Subcutaneous abdominal adipose tissue (tissue), 5 donors: Measurements from ENCODE around the gene ADM2.
A peak's percentile ranks its signal among the peaks of the same experiment; 100 is the strongest.
"Not testable (repeated sequence)": the region's sequence is repeated elsewhere in the genome, so short reads cannot be mapped to it uniquely, and the experiment has no call there.

Experiments used
- H3K27ac ChIP-seq: one replicate; pipeline ENCODE4 v1.7.0; 2013; ENCODE audit warnings: low read depth, mild to moderate bottlenecking, inconsistent platforms, low read length, moderate library complexity
- H3K27me3 ChIP-seq, 5 donors: one replicate each; pipeline ENCODE4 v1.7.0; 2013; ENCODE audit warnings: low read length in 5 of 5, inconsistent platforms in 1 of 5; ENCODE audit not compliant: control insufficient read depth in 5 of 5, insufficient read depth in 4 of 5
- H3K36me3 ChIP-seq, 5 donors: one replicate each; pipeline ENCODE4 v1.7.0; 2013; ENCODE audit warnings: low read length in 5 of 5; ENCODE audit not compliant: control insufficient read depth in 5 of 5, insufficient read depth in 5 of 5
- H3K4me1 ChIP-seq, 5 donors: one replicate each; pipeline ENCODE4 v1.7.0; 2013; ENCODE audit warnings: low read length in 5 of 5, mild to moderate bottlenecking in 3 of 5, moderate library complexity in 1 of 5; ENCODE audit not compliant: control insufficient read depth in 5 of 5, insufficient read depth in 5 of 5
- H3K4me3 ChIP-seq, 5 donors: one replicate each; pipeline ENCODE4 v1.7.0; 2013; ENCODE audit warnings: low read length in 5 of 5, low read depth in 1 of 5
- H3K9ac ChIP-seq, 5 donors: one replicate each; pipeline ENCODE4 v1.7.0; 2013; ENCODE audit warnings: low read length in 5 of 5, mild to moderate bottlenecking in 4 of 5, moderate library complexity in 3 of 5
- H3K9me3 ChIP-seq, 5 donors: one replicate each; pipeline ENCODE4 v1.7.0; 2013; ENCODE audit warnings: low read length in 5 of 5; ENCODE audit not compliant: control insufficient read depth in 5 of 5
- donor health status: healthy.
- donor health status: healthy.
- donor health status: healthy.
- donor health status: healthy.
- donor health status: healthy.

The ADM2 gene, protein sequence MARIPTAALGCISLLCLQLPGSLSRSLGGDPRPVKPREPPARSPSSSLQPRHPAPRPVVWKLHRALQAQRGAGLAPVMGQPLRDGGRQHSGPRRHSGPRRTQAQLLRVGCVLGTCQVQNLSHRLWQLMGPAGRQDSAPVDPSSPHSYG

DNA sequence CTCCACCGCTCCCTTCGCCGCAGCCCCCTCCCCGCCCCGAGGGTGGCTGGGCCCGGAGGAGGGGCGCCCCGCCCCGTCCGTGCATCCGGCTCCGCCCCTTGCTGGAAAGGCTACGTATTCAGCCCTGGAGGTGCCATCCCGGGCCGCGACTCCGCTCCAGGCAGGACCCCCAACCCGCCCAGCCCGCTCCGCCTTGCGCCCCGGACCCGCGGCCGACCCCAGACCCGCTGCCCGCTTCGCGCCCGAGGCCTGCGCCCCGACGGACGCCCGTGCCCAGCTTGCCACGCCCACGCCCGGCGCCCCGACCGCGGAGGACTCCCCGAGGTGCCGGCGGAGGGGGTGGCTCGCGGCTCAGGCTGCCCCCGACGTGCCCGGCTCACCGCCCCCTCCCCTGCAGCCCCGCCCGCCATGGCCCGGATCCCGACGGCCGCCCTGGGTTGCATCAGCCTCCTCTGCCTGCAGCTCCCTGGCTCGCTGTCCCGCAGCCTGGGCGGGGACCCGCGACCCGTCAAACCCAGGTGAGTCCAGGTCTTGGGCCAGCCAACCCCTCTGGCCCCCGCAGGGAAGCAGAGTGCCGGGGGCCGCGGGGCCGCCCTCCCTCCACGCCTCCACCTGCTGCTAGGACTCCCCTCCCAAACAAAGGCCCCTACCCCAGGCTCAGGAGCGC lies at the start of gene ADM2:
Gene ADM2, plus strand, starts transcription at position 104 of the 667 bp plus-strand sequence. Its CDS starts 305 bp downstream, at position 409.
- H3K4me3 ChIP-seq = peak within 1 kb of the TSS in 3 of 5 donors; percentile 40 to 58 (median 42)
- H3K36me3 ChIP-seq = no peaks in the 10 kb centered on the region
- H3K27ac ChIP-seq = no peak within 1 kb of the TSS
- H3K9ac ChIP-seq = no peak within 1 kb of the TSS
- H3K9me3 ChIP-seq = no peaks in the 10 kb centered on the region
- peaks cover 0 to 14% (median 8%) of the 10 kb centered on the region in 5 donors for H3K4me1 ChIP-seq
- peaks cover 28 to 56% (median 35%) of the 10 kb centered on the region in 5 donors for H3K27me3 ChIP-seq

DNA sequence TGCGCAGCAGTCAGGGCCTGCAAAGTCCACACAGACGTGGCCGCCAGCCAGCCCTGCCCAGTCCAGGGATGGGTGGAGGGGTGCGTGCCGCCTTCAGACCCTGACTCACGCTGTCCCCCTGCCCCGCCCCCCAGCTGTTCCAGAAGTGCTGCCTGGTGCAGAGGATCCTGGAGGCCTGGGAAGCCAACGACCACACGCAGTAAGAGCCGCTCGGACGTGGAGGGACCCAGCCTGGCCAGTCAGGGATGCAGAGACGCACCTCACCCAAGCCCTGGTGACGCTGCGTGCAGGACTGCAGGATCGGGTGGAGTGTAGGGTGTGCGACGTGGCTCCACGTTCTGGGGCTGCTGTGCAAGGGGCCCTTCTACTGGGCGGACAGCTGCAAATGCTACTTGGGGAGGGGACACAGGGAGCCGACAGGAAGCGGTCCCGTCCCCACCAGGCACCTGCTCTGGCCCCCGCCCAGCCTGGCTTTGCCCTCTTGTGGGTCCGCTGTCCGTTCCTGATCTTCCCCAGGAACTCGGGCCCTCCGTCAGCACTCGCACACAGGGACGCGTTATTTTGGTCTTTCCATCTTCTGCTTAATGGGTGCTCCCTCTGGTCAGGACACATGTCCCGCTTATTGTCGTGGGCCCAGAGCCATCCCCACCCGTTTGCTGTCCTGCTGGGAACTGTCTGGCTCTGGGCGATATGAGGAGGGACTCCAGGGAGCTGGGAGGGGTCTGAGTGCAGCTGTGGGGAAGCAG lies 49.0 kb upstream of the ADM2 start:
- peaks cover 2 to 81% (median 64%) of the 10 kb centered on the region in 5 donors for H3K36me3 ChIP-seq
- no peaks in the 10 kb centered on the region for H3K4me1 ChIP-seq
- no peaks in the 10 kb centered on the region for H3K9me3 ChIP-seq
- no peak overlapping the region for H3K4me3 ChIP-seq
- no peak overlapping the region for H3K9ac ChIP-seq
- H3K27ac ChIP-seq = no peak overlapping the region
- no peaks in the 10 kb centered on the region for H3K27me3 ChIP-seq

DNA sequence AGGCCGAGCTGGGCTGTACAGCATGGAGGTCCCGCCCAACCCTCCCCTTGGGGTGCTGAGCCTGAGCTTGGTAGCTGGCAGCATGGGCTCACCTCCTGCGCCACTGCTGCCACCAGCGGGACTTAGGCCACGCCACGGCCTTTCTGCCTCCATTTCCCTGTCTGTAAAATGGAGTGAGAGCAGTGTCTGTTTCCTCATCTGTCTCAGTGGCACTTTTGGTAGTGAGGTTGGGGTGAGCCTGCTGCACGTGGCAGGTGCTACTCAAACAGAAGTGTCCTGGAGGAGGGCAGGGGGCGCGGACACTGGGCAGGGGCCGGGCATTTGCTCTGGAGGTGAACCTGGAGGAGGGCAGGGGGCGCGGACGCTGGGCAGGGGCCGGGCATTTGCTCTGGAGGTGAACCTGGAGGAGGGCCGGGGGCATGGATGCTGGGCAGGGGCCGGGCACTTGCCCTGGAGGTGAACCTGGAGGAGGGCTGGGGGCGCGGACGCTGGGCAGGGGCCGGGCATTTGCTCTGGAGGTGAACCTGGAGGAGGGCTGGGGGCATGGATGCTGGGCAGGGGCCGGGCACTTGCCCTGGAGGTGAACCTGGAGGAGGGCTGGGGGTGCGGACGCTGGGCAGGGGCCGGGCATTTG lies 48.3 kb upstream of the ADM2 start:
- H3K4me1 ChIP-seq, H3K4me3 ChIP-seq, H3K9me3 ChIP-seq, H3K27ac ChIP-seq, H3K9ac ChIP-seq, H3K27me3 ChIP-seq: not testable (repeated sequence)
- peaks cover 2 to 82% (median 71%) of the 10 kb centered on the region in 5 donors for H3K36me3 ChIP-seq

DNA sequence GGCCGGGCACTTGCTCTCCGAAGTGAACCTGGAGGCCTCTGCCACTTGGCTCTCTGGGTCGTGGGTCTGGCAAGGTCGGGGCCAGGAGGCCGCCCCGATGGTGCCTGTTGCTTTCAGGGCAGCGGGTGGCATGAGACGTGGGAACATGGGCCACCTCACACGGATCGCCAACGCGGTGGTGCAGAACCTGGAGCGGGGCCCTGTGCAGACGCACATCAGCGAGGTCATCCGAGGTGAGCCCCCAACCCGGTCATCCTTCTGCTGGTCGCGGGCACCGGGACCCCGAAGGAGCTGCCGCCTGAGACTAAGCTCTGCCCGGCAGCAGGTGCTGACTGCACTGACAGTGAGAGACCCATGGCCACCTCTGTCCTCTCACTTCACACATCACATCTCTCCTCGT lies 46.5 kb upstream of the ADM2 start:
- no peak overlapping the region for H3K27ac ChIP-seq
- H3K27me3 ChIP-seq = no peaks in the 10 kb centered on the region
- H3K9me3 ChIP-seq = no peaks in the 10 kb centered on the region
- no peak overlapping the region for H3K4me3 ChIP-seq
- peaks cover 0 to 83% (median 80%) of the 10 kb centered on the region in 5 donors for H3K36me3 ChIP-seq
- H3K4me1 ChIP-seq = no peaks in the 10 kb centered on the region
- no peak overlapping the region for H3K9ac ChIP-seq

DNA sequence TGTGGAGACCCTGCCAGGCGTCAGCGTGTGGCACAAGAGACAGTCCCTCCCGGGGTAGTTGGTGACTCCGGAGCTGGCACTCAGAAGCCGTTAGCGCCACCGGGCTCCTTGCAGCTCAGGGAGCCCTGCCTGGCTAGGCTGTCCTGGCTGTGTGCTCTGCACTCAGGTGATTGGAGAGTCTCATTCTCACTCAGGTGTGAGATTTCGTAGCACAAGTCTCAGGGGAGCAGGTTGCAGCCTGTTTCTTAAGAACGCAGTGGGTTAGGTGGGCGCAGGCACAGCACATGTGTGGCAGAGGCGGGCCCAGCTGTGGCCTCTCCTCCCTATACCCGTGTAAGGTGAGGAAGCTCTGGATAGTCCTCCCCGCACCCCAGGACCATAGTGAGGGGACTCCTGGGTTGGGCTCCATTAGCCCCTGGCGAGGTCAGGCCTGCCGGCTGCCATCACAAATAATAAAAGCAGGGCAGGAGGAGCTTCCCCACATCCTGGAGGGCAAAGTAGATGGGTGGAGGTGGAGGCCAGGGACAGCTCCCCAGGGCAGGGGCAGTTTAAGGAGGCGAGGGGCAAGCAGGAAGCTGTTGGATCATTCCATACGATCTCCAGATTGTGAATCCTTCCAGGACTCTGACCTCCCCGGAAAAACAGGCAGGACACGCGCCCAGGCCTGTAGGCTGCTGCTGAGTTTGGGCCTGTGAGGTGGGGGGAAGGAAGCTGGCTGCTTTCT lies 45.9 kb upstream of the ADM2 start:
- H3K9ac ChIP-seq = no peak overlapping the region
- no peak overlapping the region for H3K4me3 ChIP-seq
- no peaks in the 10 kb centered on the region for H3K27me3 ChIP-seq
- no peaks in the 10 kb centered on the region for H3K4me1 ChIP-seq
- no peak overlapping the region for H3K27ac ChIP-seq
- H3K9me3 ChIP-seq = no peaks in the 10 kb centered on the region
- peaks cover 0 to 83% (median 80%) of the 10 kb centered on the region in 5 donors for H3K36me3 ChIP-seq

DNA sequence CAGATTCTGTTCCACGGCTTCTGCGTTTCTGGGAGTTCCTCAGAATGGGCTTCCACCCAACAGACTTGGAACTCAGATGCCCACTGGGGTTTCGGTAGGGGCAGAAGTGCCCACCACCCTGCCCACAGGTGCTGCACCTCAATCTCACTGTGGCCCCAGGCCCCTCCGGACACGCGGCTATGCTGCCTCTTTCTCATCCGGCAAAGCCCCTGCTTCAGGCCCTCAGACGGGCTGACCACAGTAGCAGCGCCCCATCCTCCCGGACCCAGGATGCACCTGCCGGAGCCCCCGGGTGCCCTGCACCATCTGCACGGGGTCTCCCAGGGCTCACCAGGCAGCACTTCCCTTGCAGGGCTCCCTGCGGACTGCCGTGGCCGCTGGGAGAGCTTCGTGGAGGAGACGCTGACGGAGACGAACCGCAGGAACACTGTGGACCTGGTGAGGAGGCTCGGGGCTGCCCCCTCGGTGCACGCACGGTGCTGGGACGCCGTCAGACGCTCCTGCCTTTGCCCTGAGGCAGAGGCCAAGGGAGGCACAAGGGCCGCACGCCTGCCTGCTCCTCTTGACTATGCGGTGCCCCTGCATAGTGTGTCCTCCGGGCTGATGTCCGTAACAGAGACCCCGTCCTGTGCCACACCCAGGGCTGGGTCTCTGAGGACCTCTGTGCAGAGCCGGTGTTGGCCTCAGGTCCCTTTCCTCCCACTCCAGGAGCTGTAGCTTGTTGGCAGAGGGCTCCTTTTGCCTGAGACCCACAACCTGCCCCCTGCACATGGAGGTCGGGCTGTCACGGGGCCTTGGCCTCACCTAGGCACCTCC lies 45.1 kb upstream of the ADM2 start:
- no peak overlapping the region for H3K9ac ChIP-seq
- peaks cover 0 to 84% (median 83%) of the 10 kb centered on the region in 5 donors for H3K36me3 ChIP-seq
- H3K4me3 ChIP-seq = no peak overlapping the region
- H3K27ac ChIP-seq = no peak overlapping the region
- no peaks in the 10 kb centered on the region for H3K9me3 ChIP-seq
- H3K4me1 ChIP-seq = no peaks in the 10 kb centered on the region
- H3K27me3 ChIP-seq = no peaks in the 10 kb centered on the region

DNA sequence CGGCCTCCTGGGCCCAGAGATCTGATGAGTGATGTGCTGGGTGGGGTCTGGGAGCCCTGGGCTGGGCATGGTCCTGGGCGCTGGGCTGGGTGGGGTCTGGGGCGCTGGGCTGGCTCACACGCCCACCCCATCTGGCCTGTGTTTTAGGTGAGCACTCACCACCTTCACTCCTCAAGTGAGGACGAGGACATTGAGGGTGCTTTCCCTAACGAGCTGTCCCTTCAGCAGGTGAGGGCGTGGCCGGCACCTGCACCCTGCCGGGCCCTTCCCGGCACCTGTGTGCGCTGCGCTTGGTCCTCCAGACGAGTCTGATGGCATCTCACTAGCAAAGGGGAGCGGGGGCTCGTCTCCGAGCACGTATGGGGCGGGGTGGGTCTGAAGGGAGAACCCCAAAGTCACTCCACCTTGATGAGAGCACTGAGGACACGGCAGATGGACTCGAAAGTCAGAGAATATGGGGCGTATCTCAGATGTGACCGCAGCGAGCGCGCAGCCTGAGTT lies 44.5 kb upstream of the ADM2 start:
- Histone ChIP-seq H3K4me3 (no peak overlapping the region), H3K36me3 (peaks cover 0 to 84% (median 82%) of the 10 kb centered on the region in 5 donors), H3K27ac (no peak overlapping the region), H3K9ac (no peak overlapping the region), H3K27me3 (no peaks in the 10 kb centered on the region), H3K4me1 (no peaks in the 10 kb centered on the region), H3K9me3 (no peaks in the 10 kb centered on the region)

DNA sequence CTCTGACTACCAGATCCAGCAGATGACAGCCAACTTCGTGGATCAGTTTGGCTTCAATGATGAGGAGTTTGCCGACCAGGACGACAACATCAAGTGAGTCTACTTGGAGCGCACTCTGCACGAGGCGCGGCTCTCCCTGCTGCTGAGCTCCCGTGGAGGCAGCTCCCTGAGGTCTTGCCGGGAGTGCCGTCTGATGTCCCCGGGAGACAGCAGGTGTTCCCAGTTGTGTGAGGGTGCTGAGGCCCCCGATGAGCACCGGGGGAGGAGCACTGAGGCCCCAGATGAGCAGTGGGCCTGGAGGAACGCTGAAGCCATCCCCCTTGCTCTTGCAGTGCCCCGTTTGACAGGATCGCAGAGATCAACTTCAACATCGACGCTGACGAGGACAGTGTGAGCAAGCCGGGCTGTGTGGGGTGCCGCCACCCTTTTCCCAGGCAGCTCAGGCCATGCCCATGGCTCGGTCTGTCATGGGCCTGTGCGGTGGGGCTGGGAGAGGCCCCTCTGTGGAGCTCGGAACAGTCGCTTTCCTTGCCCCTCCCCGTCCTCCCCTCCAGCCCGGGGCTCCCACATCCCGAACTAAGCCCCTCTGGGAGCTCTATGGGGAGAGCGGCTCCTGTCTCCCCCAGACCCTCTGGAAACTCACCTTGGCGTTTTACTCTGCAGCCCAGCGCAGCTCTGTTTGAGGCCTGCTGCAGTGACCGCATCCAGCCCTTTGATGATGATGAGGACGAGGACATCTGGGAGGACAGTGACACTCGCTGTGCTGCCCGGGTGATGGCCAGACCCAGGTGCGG lies 43.6 kb upstream of the ADM2 start:
- Histone ChIP-seq H3K4me1 (no peaks in the 10 kb centered on the region), H3K9ac (no peak overlapping the region), H3K36me3 (peaks cover 0 to 80% (median 75%) of the 10 kb centered on the region in 5 donors)

More for the DNA sequence above, 43.6 kb upstream of the ADM2 start:
- Histone ChIP-seq H3K9me3 (no peaks in the 10 kb centered on the region), H3K4me3 (no peak overlapping the region), H3K27ac (no peak overlapping the region), H3K27me3 (no peaks in the 10 kb centered on the region)
